ENCODE results near the gene MYO1C.
"Not testable (repeated sequence)": the region's sequence is repeated elsewhere in the genome, so short reads cannot be mapped to it uniquely, and the experiment has no call there.

Gene MYO1C

DNA sequence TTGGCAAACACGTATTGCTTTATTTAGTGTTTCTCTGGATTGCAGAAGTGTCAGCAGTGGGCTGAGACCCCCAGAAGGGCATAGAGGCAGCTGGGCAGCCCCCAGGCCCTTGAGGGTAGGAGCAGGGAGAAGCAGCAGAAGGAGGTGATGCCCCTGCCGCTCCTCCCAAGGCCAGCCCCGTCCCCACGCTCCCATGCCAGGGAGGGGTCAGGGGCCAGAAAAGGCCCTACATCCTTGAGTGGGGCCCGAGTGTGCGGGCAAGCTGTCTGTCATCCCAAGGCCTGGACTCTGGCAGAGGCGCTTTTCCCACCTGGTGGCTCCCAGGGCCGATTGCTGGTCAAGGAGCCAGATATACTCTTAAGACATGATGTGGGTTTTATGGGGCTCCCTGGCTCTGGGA, 28.3 kb downstream of the MYO1C start:
- DNase-seq (ENCODE audit: low spot score) (no peak), FAIRE-seq (no peak)

DNA sequence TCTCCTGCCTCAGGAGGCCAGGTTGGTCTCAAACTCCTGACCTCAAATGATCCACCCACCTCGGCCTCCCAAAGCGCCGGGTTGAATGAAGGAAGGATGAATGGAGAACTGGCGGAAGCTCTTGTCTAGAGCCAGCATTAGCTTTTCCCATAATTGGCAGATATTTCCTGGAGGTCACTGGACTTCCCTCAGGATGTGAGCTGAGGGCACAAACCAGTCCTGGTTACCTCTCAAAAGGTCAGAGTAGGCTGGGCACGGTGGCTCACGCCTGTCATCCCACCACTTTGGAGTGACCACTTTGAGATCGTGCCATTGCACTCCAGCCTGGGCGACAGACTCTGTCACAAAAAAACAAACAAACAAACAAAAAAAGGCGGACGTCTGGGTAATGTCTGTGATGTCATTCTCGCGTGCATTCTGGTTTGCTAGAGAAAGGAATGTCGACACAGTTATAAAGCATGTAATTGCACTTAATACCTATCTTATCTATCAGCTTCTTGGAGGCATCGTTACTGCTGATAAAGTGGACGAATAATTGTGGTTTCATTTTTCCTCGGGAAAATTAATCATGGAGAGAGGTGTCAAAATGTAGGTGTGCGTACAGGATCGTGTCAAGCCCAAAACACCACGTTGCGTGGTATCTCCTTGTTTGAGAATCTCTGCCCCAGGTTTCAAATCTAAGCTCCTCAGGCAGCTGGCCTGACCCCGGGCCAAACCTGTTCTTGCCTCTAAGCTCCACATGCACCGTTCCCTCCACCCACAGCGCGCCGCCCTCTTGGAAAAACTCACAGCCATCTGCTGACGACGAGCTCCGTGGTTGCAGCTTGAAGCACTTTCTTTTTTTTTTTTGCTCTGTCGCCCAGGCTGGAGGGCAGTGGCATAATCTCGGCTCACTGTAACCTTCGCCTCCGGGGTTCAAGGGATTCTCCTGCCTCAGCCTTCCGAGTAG, 30.0 kb downstream of the MYO1C start:
- DNase-seq (ENCODE audit: low spot score), result no peak
- FAIRE-seq, result no peak

DNA sequence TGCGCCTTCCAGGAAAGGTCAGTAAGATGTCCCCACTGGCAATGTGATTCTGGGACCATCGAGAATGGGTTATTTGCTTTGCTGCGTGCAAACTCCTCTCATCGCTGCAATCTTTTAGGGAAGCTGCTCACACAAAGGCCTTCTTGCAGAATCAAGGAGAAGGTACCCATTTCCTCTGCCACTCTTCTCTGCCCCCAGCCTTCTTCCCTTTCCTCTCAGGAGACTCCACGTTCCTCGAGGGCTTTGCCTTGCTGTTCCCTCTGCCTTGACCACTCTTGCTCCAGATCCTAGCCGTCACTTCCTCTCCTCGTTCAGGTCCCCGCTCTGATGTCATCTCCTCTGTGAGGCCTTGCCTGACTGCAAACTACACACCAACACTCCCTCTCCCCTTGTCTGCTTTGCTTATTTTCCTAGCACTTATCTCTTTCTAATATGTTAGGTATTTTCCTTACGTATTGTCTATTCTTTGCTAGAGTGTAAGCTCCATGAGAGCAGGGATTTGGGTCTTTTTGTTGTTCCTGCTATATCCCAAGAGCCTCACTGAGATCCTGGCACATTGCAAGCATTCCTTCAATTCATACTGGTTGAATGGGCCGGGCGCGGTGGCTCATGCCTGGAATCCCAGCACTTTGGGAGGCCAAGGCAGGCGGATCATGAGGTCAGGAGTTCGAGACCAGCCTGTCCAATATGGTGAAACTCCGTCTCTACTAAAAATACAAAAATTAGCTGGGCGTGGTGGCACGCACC, 31.1 kb downstream of the MYO1C start:
- DNase-seq (ENCODE audit: low spot score), result no peak
- no peak for FAIRE-seq

DNA sequence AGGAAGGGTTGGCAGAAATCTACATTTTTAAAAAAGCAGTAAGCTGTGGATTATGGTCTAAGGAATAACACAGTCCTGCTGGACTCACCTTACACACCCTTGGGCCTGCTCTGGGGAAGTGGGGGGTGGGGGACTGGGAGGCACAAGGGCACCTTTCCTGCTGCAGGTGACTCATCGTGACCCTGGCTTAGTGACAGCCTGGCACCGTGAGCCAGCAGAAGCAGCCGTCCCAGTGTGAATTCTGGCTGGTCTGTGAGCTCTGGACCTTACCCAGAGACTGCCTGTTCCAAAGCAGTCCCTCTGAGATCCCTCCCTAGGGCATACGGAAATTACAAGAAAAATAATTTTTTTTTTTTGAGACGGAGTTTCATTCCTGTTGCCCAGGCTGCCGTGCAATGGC, 32.3 kb downstream of the MYO1C start:
- DNase-seq (ENCODE audit: low spot score), result peak; percentile 30
- no peak for FAIRE-seq

DNA sequence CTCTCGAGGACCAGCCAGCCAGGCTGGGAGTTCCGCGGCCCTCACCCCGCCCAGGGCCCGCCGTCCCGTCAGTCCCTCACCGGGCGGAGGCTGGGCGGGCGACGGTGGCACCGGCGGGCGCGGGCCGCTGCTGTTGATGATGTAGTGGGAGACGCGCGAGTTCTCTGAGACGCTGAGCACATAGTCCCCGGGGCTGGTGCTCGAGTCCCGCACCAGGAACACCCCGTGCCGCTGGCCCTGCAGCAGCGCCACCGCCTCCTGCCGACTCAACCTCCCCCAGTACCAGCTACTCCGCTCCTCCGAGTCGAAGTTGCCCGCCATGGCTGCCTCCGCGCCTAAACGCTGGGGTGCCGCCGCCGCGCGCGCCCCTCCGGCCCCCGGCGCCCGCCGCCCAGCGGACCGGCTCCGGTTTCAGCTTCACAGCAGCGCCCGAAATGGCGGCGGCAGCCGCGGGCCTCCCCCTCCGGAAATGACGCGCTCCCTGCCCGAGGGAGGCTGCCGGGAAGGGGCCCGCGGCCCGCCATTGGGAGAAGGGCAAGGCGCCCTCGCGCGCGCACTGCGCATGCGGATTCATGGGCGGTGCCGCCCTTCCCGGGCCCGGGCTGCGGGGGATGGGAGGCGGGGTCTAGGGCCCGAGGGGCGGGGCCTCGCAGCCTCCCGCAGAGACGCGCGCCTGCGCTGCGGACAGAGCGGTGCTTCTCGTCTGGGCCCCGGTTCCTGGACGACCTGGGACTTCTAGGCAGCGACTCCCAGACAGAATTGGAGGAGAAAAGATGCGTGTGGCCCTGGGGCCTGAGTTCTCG, 36.5 kb downstream of the MYO1C start, which contains the start of gene CRK:
TSS of gene CRK (minus strand) at position 436 of the 803 bp plus-strand sequence. CDS start at position 321, 115 bp downstream.
- peak; percentile 97 for DNase-seq (ENCODE audit: low spot score)
- FAIRE-seq, result no peak

DNA sequence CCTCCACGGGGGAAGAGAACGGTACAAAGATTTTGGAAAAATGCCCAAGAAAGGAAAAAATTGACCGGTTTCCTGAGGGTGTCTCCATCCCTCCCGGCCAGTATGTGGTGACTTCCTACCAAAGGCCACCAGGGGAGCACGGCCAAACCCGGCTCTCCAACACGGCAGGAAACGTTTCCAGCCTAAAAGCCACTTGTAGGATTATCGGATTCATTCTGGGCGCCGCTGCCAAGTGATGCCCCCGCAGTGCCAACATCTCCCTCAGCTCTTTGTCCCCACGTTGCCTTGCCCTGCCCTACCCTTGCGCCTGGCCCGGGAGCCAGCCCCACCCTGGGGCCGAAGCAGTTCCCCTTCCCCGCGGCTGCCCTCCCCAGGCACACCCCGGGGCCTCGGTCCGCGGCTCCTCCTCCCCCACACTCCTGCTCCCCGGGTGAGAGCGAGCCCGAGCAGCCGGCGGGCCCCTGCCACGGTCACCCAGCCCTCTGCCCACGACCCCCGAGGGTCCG, 37.1 kb downstream of the MYO1C start:
- DNase-seq (ENCODE audit: low spot score) (peak; percentile 62), FAIRE-seq (no peak)

DNA sequence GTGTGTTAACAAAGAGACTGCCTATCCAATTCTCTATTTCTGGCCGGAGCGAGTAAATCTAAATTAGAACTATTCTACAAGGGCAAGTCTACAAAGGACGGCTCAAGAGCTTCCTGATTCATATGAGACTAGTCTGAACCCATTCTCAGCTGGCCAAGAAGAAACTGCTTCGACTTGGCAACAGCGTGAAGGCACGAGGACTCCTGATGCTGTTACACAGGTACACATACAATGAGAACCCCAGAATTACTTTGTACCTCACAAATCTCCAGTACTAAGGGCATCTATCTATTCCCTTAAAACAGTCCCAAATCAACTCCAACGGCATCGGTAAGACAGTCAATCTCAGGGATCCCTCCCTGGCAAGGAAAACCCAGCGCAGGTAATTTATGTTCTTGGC, 37.9 kb downstream of the MYO1C start:
- no peak for FAIRE-seq

DNA sequence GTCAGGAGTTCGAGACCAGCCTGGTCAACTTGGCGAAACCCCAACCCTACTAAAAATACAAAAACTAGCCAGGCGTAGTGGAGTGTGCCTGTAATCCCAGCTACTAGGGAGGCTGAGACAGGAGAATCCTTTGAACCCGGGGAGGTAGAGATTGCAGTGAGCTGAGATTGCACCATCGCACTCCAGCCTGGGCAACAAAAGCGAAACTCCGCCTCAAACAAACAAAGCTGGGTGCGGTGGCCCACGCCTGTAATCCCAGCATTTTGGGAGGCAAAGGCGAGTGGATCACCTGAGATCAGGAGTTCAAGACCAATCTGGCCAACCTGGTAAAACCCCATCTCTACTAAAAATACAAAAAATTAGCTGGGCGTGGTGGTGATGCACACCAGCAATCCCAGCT, 38.8 kb downstream of the MYO1C start:
- not testable (repeated sequence) for FAIRE-seq; DNase-seq (ENCODE audit: low spot score)

More for the DNA sequence above, 37.9 kb downstream of the MYO1C start:
- no peak for DNase-seq (ENCODE audit: low spot score)

DNA sequence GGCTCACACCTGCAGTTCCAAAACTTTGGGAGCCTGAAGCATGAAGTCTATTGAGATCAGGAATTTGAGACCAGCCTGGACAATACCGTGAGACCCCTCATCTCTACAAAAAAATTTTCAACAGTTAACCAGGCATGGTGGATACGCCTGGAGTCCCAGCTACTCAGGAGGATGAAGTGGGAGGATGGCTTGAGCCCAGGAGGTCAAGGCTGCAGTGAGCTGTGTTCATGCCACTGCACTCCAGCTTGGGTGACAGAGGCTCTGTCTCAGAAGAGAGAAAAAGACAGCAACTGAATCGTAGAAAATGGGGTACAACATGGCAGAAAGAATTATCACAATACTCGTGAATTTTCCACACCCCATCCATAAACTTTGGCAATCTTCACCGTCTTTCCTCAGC, 39.6 kb downstream of the MYO1C start:
- no peak for FAIRE-seq

DNA sequence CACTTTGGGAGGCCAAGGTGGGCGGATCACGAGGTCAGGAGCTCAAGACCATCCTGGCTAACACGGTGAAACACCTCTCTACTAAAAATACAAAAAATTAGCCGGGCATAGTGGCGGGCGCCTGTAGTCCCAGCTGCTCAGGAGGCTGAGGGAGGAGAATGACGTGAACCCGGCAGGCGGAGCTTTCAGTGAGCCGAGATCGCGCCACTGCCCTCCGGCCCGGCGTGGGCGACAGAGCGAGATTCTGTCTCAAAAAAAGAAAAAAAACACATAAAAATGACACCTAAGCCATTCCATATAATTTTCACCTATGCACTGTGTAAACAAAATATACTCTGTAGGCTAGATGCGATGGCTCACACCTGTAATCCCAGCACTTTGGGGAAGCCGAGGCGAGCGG, 42.2 kb downstream of the MYO1C start:
- not testable (repeated sequence) for DNase-seq (ENCODE audit: low spot score); FAIRE-seq

More for the DNA sequence above, 39.6 kb downstream of the MYO1C start:
- DNase-seq (ENCODE audit: low spot score), result no peak

DNA sequence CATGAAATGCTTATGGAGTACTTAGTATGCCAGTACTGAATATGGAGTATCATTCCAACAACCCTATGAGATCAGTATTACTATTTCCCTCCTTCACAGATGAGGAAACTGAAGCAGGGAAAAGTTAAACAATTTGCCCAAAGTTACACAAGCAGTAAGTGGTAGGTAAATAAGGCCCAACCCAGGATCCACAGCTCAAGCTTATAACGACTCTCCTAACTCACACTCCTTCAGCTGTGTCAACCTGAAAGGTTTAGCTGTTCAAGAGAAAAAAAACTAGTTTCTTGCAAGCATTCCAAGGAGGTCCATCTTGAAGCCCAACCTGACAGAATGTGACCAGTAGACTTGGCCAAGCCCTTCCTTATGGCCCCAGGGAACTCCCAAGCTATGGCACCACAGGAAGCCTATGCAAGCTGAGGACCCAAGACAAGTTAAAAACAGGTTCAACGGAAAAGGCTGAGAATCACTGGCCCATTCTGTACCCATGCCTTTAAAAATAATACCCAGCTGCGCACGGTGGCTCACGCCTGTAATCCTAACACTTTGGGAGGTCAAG, 43.0 kb downstream of the MYO1C start:
- no peak for DNase-seq (ENCODE audit: low spot score)
- no peak for FAIRE-seq

DNA sequence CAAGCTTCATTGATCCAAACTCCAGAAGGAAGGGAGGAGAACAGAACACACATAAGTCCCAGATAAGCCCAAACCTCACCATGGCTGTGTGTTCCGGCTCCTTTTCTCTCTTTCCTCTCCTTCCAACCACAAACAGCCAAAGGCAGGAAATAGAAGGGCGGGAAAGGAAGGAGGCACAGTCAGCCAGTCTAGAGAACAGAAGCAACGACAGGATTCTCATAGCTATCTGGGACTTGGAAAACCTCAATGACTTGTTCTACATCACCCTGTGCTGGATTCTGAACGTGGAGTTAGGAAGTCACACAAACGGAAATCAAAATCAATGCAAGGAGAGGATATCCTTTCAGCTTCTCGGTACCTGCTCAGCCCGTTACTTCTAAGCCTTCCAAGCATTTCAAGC, 45.4 kb downstream of the MYO1C start:
- FAIRE-seq (no peak), DNase-seq (ENCODE audit: low spot score) (no peak)

DNA sequence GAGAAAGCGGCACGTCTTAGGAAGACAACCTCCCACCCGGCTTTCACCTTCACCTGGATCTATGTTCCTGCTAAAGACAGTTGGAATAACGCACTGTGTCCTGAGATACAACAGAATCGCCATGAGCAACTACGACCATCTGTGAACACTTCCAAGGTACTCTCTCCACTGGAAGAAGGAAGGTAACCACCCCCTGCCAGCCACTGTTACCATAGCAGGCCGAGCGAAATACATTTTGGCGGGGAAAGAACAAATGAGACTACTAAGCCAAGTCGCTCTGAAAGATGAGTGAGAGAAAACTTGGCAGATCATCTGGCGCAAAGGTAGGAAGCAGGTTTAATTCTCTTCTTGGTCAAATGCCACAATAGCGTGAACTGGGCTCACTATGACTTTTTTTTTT, 46.3 kb downstream of the MYO1C start:
- no peak for DNase-seq (ENCODE audit: low spot score)
- no peak for FAIRE-seq

DNA sequence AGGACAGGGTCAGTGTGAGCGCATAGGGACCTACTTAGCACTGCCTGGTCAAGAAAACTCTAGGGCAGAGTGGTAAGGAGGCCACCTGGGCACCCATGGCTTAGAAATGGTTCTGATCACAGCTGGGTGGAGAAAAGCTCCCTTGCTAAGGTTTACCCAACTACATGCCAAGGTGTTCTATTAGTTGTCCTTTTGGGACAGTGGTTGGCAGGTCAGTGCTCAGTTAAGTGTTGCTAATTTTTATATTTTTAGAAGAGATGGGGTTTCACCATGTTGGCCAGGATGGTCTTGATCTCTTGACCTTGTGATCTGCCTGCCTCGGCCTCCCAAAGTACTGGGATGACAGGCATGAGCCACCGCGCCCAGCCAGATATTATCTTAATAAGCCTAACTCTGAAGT, 46.8 kb downstream of the MYO1C start:
- FAIRE-seq; DNase-seq (ENCODE audit: low spot score): not testable (repeated sequence)

DNA sequence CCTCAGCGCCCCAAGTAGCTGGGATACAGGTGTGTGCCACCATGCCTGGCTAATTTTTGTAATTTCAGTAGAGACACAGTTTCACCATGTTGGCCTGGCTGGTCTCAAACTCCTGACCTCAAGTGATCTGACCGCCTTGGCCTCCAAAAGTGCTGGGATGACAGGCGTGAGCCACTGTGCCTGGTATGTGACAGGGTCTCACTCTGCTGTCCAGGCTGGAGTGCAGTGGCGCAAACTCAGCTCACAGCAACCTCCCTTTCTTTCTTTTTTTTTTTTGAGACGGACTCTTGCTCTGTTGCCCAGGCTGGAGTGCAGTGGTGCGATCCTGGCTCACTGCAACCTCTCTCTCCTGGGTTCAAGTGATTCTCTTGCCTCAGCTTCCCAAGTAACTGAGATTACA, 49.8 kb downstream of the MYO1C start:
- not testable (repeated sequence) for DNase-seq (ENCODE audit: low spot score); FAIRE-seq

DNA sequence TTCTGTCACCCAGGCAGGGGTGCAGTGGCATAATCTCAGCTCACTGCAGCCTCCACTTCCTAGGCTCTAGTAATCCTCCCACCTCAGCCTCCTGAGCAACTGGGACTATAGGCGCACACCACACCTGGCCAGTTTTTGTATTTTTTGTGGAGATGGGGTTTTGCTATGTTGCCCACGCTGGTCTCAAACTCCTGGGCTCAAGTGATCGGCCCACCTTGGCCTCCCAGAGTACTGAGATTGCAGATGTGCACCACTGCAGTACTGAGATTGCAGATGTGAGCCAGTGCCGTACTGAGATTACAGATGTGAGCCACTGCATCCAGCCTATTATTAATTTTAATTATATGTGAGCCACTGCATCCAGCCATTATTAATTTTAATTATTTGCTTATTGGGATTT, 50.3 kb downstream of the MYO1C start:
- DNase-seq (ENCODE audit: low spot score) (no peak), FAIRE-seq (no peak)

DNA sequence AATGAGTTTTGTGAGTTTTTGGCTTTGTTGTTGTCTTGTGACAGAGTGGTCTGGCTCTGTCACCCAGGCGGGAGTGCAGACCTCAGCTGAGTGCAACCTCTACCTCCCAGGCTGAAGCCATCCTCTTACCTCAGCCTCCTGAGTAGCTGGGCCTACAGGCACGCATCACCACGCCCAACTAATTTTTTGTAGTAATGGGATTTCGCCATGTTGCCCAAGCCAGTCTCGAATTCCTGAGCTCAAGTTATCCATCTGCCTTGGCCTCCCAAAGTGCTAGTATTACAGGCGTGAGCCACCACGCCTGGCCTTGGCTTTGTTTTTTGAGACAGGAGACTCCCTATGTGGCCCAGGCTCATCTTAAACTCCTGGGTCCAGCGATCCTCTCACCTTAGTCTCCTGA, 51.6 kb downstream of the MYO1C start:
- FAIRE-seq (no peak), DNase-seq (ENCODE audit: low spot score) (no peak)

DNA sequence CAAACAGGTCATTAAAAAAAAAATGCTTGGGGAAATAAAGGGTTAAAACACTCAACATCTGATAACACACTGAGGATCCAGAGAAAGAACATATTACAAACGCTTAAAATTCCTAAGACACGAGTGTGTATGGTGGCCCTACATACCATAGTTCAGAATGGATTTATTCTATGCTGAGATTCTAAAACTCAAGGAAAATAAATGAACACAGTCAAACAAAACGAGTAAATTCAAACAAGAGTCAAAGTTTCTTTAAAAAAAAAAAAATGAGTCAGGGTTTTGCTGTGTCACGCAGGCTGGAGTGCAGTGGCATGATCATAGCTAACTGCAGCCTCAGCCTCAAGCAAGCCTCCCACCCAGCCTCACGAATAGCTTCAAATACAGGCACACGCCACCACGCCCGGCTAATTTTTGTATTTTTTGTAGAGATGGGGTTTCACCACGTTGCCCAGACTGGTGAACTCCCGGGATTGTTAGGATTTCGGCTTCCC, 53.8 kb downstream of the MYO1C start:
- no peak for DNase-seq (ENCODE audit: low spot score)
- no peak for FAIRE-seq

DNA sequence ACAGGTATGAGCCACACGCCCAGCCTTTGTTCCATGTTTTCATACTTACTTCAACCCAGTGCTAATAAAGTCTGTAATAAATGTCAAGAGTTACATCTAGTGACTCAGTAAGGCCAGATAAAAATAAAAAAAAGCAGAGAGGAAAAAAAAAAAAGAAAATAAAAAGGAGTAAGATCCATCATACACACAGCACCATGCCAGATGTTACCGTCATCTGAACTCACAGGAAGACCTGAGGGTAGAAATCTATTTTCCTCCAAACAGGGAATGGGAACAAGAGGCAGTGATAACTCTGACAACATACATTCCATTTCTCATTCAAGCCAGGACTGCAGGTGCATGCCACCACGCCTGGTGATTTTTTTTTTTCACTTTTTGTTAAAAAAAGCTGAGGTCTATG, 57.2 kb downstream of the MYO1C start:
- DNase-seq (ENCODE audit: low spot score), result no peak
- FAIRE-seq, result no peak

DNA sequence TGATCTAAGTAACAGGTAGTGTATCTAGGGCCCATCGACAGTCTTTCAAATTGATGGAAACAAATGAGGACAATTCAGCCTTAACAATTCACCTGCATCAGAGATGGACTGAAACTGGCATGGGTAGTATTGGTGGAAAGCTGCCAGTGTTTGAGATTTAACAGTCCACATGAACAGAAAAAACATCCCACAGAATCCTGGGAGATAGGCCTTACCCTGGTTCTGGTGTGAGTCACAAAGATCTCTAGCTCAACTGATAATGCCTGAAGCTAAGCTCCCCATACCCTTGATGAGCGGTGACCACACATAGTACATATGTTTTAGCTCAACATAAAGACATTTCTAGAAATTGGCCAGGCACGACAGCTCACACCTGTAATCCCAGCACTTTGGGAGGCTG, 58.3 kb downstream of the MYO1C start:
- no peak for DNase-seq (ENCODE audit: low spot score)
- FAIRE-seq, result no peak

DNA sequence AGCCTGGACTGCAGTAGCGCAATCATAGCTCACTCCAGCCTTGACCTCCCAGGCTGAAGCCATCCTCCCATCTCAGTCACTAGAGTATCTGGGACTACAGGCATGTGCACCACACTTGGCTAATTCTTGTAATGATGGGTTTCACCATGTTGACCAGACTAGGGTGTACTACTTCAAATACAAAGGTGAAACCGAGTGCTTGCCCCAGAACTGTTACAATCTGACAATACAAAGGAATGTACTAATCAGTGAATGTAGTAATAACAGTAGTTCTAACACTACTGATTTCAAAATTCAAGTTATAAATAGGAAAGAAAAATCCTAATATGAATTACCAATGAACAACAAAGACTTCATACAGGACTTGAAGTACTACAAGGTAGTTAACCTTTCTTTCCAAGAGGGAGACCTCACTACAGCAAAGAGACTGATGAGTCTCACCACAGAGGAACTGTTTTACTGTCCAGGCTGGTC, 60.8 kb downstream of the MYO1C start:
- no peak for FAIRE-seq

More for the DNA sequence above, 60.8 kb downstream of the MYO1C start:
- DNase-seq (ENCODE audit: low spot score), result no peak

Data from urothelium cell line (cell line).